Gastroesophageal sphincter (tissue), 3 donors: ENCODE measurements around the gene DNAH8.

Experiments
- EP300 ChIP-seq: sonication (generic); formaldehyde crosslinking; IDR thresholded peaks from one replicate; pipeline ENCODE4 v1.6.1; 2017; ENCODE audit warnings: antibody characterized with exemption, mild to moderate bottlenecking
- POLR2A ChIP-seq, 2 donors: fragments of 450-650 bp; IDR thresholded peaks; one replicate each; pipeline ENCODE4 v1.6.1; 2017; ENCODE audit warnings: antibody characterized with exemption in 2 of 2, mild to moderate bottlenecking in 2 of 2, moderate library complexity in 1 of 2
- TF ChIP-seq, protein P1 (sequence below), 4 experiments: fragments of 200-600 bp in 2 of 4; fragments of 450-650 bp in 2 of 4; sonication (generic) in 1 of 4; IDR thresholded peaks; one replicate each; pipeline ENCODE4 v1.5.1; 2017 to 2019; ENCODE audit warnings: antibody characterized with exemption in 4 of 4, mild to moderate bottlenecking in 2 of 4, moderate library complexity in 2 of 4

DNA sequence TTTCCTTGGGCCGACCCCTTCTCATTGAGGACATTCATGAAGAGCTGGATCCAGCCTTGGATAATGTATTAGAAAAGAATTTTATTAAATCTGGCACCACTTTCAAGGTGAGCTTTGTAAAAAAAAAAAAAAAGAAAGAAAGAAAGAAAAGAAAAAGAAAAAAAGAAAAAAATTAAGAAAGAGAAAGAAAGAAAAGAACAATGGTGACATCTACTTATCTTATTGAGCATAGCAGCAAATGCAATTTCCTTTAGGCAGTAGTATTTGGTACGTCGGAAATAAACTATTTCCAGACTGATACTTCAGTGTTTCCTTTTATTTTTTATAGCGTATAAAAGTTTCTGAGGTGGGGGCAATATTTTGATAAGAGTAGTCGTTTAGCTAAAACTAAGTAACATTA, 214.4 kb downstream of the DNAH8 start:
- TF ChIP-seq, protein P1, sequence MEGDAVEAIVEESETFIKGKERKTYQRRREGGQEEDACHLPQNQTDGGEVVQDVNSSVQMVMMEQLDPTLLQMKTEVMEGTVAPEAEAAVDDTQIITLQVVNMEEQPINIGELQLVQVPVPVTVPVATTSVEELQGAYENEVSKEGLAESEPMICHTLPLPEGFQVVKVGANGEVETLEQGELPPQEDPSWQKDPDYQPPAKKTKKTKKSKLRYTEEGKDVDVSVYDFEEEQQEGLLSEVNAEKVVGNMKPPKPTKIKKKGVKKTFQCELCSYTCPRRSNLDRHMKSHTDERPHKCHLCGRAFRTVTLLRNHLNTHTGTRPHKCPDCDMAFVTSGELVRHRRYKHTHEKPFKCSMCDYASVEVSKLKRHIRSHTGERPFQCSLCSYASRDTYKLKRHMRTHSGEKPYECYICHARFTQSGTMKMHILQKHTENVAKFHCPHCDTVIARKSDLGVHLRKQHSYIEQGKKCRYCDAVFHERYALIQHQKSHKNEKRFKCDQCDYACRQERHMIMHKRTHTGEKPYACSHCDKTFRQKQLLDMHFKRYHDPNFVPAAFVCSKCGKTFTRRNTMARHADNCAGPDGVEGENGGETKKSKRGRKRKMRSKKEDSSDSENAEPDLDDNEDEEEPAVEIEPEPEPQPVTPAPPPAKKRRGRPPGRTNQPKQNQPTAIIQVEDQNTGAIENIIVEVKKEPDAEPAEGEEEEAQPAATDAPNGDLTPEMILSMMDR (IDR thresholded peaks at IDR 0.05): no peak
- TF ChIP-seq EP300 (no peak), POLR2A (IDR thresholded peaks at IDR 0.05) (no peak)
